Psoas muscle (tissue), 8 donors: ENCODE results near the gene HEYL. TPM values are rescaled to one million over a fixed set of nuclear protein-coding genes. Genes with fewer than 3 reads are reported as not detected.

Experiments used
- ATAC-seq, 4 donors: fragments of 200-7000 bp; cut with Tn5 transposase; one replicate each; pipeline ENCODE4 v1.9.1; 2020; ENCODE audit warnings: moderate library complexity in 3 of 4, mild to moderate bottlenecking in 2 of 4
- DNase-seq, 2 donors: peaks; one replicate each; pipeline ENCODE4 v3.0.0-alpha.2; 2020
- H3K27ac ChIP-seq: fragments of 200-600 bp; one replicate; pipeline ENCODE4 v1.8.0; 2022
- H3K27me3 ChIP-seq, 3 donors: fragments of 200-600 bp in 1 of 3; one replicate each; pipeline versions ENCODE4 v1.6.1 to v1.8.0; 2013 to 2022; ENCODE audit warnings: low read length in 2 of 3, mild to moderate bottlenecking in 2 of 3, moderate library complexity in 1 of 3; ENCODE audit not compliant: insufficient read depth in 3 of 3
- H3K36me3 ChIP-seq, 2 donors: fragments of 200-600 bp in 1 of 2; one replicate each; pipeline versions ENCODE4 v1.6.1 to v1.8.0; 2013 to 2022; ENCODE audit warnings: low read depth in 1 of 2, mild to moderate bottlenecking in 1 of 2, moderate library complexity in 1 of 2; ENCODE audit not compliant: insufficient read depth in 1 of 2
- H3K4me1 ChIP-seq: fragments of 200-600 bp; one replicate; pipeline ENCODE4 v1.8.0; 2022
- H3K4me3 ChIP-seq: fragments of 200-600 bp; one replicate; pipeline ENCODE4 v1.8.0; 2022; ENCODE audit warnings: mild to moderate bottlenecking
- H3K9me3 ChIP-seq: fragments of 200-600 bp; one replicate; pipeline ENCODE4 v1.8.0; 2022
- CTCF ChIP-seq: fragments of 200-600 bp; IDR thresholded peaks from one replicate; pipeline ENCODE4 v1.8.0; 2022; ENCODE audit warnings: antibody characterized with exemption
- WGBS, 3 donors: extraction: QIAGEN DNeasy Blood & Tissue Kit; methylation state at CpG; one replicate each; pipeline versions ENCODE4 v1.1.6 to v1.1.7; 2013; 5-methylcytosine and 5-hydroxymethylcytosine counted together
- intact Hi-C, 2 donors: fragments of 100-400 bp; cut with DNase I; formaldehyde crosslinking; loops; one replicate each; pipeline versions ENCODE4 v1.11.0 to v1.14.2; 2022
- polyA plus RNA-seq, 3 donors: library from polyadenylated mRNA; stranded (reverse); fragments of 200-250 nt; gene quantifications; one replicate each; pipeline ENCODE4 v1.2.3, GENCODE V29; 2013
- total RNA-seq, 4 donors: library from RNA; stranded (reverse); fragmentation: NEBNext Ultra II Directional in 2 of 4; extraction: Animal tissue kit (Norgen Biotek cat#: 25700) in 2 of 4; gene quantifications; one replicate each; pipeline versions ENCODE4 v1.2.1 to v1.2.4, GENCODE V29; 2021 to 2023
- donor health status: healthy with polysubstance abuse.
- donor health status: DM: no; HTN: no; CAD: no; lungs with moderate emphysema.
- donor health status: Bipolar disorder and iron deficiency.
- donor health status: healthy.
- donor health status: DM: yes; HTN: yes; CAD: no.
- donor health status: DM: no; HTN: no; CAD: no.
- donor health status: DM: no; HTN: no; CAD: no.
- donor health status: DM: yes; HTN: yes; CAD: no.

HEYL gene
- total and polyA plus RNA-seq, 7 donors: 2.1 to 10.0 (median 5.8) TPM

GRCh38 chr1:39653546-39654031 is 14.1 kb upstream of the HEYL start:
- Histone ChIP-seq H3K27me3 (no peaks in the 10 kb centered on the region), H3K36me3 (peaks cover 0 to 11% of the 10 kb centered on the region in 2 donors), H3K4me3 (no peak overlapping the region), H3K27ac (peak overlapping the region; percentile 41), H3K4me1 (peaks cover 14% of the 10 kb centered on the region), H3K9me3 (no peaks in the 10 kb centered on the region)
- TF ChIP-seq CTCF: peak; percentile 94
- DNase-seq (peak; percentile 85 to 92), ATAC-seq (peak; percentile 77 to 87 (median 82))
- WGBS, 3 donors: 2 to 5% (median 3%) methylated on average over 8 of the region's 8 CpGs
- intact Hi-C loops: loop anchor here (1.0 to 5.0 kb wide), 3 partner anchors 46 to 69 kb away; no protein-coding TSS in a partner anchor

GRCh38 chr1:39652554-39652953 is 13.1 kb upstream of the HEYL start:
- intact Hi-C loops: loop anchor here in 1 of 2 donors (5.0 kb wide), 1 partner anchor 70 kb away; no protein-coding TSS in a partner anchor
- no peaks in the 10 kb centered on the region for H3K9me3 ChIP-seq
- DNase-seq: no peak
- H3K36me3 ChIP-seq: peaks cover 0 to 2% of the 10 kb centered on the region in 2 donors
- H3K4me3 ChIP-seq: no peak overlapping the region
- peak overlapping the region; percentile 41 for H3K27ac ChIP-seq
- no peak for ATAC-seq
- H3K4me1 ChIP-seq: peaks cover 14% of the 10 kb centered on the region
- no peaks in the 10 kb centered on the region for H3K27me3 ChIP-seq
- no peak for TF ChIP-seq CTCF
- WGBS, 3 donors: 86 to 95% (median 93%) methylated on average over 2 of the region's 2 CpGs

GRCh38 chr1:39652105-39652504 is 12.7 kb upstream of the HEYL start:
- H3K27me3 ChIP-seq: no peaks in the 10 kb centered on the region
- WGBS, 3 donors: 79 to 83% (median 79%) methylated on average over 6 of the region's 6 CpGs
- no peaks in the 10 kb centered on the region for H3K9me3 ChIP-seq
- intact Hi-C loops: loop anchor here in 1 of 2 donors (5.0 kb wide), 1 partner anchor 70 kb away; no protein-coding TSS in a partner anchor
- no peak overlapping the region for H3K27ac ChIP-seq
- no peak for ATAC-seq
- H3K4me1 ChIP-seq: peaks cover 18% of the 10 kb centered on the region
- TF ChIP-seq CTCF: no peak
- DNase-seq: no peak
- no peaks in the 10 kb centered on the region for H3K36me3 ChIP-seq
- H3K4me3 ChIP-seq: no peak overlapping the region

- no peak overlapping the region for H3K27ac ChIP-seq
- no peak overlapping the region for H3K4me3 ChIP-seq
- no peaks in the 10 kb centered on the region for H3K36me3 ChIP-seq
- no peaks in the 10 kb centered on the region for H3K27me3 ChIP-seq
- no peak for DNase-seq
- 93 to 100% (median 97%) methylated on average over 1 of the region's 1 CpG for WGBS, 3 donors
- peaks cover 18% of the 10 kb centered on the region for H3K4me1 ChIP-seq
- no peaks in the 10 kb centered on the region for H3K9me3 ChIP-seq
- TF ChIP-seq CTCF: no peak
- no peak for ATAC-seq
- intact Hi-C loops: loop anchor here in 1 of 2 donors (5.0 kb wide), 1 partner anchor 72 kb away; no protein-coding TSS in a partner anchor
Measured at GRCh38 chr1:39650431-39650830, 11.0 kb upstream of the HEYL start.
